Fibroblast of skin of right quadriceps (primary cell): ENCODE data around the gene CFAP100.

Source experiments
- DNase-seq: peaks from one replicate; pipeline ENCODE4 v3.0.0-alpha.2; 2013

Gene CFAP100

GRCh38 chr3:126484148-126484547 lies 89.4 kb downstream of the CFAP100 start:
- DNase-seq: no peak

DNA sequence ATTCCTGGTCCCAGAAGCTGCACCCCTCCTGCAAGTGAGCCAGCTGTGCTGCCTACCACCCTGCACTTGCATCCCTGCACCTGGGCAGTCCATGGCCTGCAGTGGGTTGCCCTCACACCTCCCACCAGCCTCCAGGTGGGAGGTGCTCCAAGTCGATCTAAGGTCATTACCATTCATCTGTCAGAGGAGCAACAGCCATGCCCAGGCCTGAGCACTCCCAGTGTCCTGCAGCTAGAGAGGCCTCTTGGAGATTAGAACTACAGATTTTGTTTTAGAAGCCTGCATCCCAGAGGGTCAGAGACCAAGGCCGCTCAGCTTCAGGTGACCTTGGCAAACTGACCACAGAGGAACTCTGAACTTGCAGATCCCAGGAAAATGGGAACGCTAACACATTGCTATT lies 90.0 kb downstream of the CFAP100 start:
- DNase-seq: no peak

- DNase-seq: no peak
Measured at GRCh38 chr3:126485176-126485897, 90.6 kb downstream of the CFAP100 start.

- no peak for DNase-seq
Measured at GRCh38 chr3:126485956-126486355, 91.2 kb downstream of the CFAP100 start.
